HL-60 (cell line): ENCODE measurements around the gene ZMIZ1.
A peak's percentile ranks its signal among the peaks of the same experiment; 100 is the strongest.

Experiments
- CTCF ChIP-seq: IDR thresholded peaks from one replicate; pipeline ENCODE4 v1.5.1; 2011; ENCODE audit warnings: low read length, control low read depth, inconsistent platforms; ENCODE audit not compliant: insufficient read depth
- POLR2AphosphoS5 ChIP-seq: IDR thresholded peaks from 2 replicates; pipeline ENCODE4 v1.6.1; 2012; ENCODE audit warnings: low read depth
- SPI1 ChIP-seq: IDR thresholded peaks from 2 replicates; pipeline ENCODE4 v1.6.1; 2012; ENCODE audit warnings: low read depth, mild to moderate bottlenecking, borderline replicate concordance

DNA sequence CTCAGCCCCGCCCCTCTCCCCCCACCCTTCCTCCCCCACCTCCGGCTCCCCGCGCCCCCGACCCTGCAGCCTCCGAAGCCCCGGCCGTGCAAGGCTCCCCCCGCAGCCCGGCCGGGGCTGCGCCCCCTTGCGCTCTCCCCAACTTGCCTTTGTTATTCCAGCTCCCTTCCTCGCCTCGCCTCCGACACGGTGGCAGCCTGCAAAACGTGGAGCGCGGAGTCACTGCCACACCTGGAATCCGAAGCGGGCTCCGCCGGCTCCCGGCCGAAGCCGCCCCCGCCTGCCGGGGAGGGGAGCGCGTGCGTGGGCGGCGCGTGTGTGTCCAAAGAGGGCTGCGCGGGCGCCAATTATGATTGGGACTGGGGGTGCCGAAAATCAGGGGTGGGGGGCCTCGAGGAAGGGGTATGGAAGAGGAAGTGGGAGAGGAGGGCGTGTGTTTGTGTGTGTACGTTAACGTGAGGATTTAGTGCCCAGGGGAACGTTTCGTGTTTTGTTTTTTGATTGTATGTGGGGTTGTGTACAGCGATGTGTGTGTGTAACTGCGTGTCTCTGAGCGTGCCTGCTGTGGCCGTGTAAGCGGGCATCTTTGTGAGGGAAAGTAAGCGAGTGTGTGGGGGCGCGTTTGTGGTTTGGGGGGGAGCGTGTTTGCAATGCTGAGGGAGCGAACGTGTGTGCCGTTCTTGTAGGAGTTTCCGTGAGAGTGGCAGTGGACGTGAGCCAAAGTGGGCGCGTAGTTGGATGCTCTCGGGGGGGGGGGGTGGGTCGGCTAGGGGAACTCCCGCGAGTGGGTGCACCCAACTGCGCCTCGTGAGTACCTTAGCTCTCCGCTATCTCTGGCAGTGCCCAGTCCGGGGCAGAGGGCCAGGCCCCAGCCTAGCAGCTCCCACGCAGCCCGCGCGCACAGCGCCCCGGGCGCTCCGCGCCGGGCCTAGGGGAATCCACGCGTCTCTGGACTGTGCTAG, 1.2 kb upstream of the ZMIZ1 start:
- TF ChIP-seq POLR2AphosphoS5, result no peak
- peak; percentile 62; the same call in 1 of the 2 replicates for TF ChIP-seq SPI1
- no peak for TF ChIP-seq CTCF
